Peyer's patch (tissue), 4 donors: ENCODE data around the gene MAT2A. TPM values are rescaled to one million over a fixed set of nuclear protein-coding genes. Genes with fewer than 3 reads are reported as not detected.

ENCODE experiments used
- DNase-seq, 3 donors: peaks; one replicate each; pipeline ENCODE4 v3.0.0-alpha.2; 2017 to 2019
- H3K27ac ChIP-seq, 4 donors: fragments of 200-600 bp; sonication (generic); one replicate each; pipeline ENCODE4 v1.5.1; 2016 to 2019
- H3K27me3 ChIP-seq, 2 donors: fragments of 200-600 bp; sonication (generic); one replicate each; pipeline ENCODE4 v1.5.1; 2019
- H3K36me3 ChIP-seq, 3 donors: fragments of 200-600 bp; sonication (generic); one replicate each; pipeline ENCODE4 v1.5.1; 2016 to 2019
- H3K4me1 ChIP-seq, 4 donors: fragments of 200-600 bp; sonication (generic); one replicate each; pipeline ENCODE4 v1.5.1; 2016 to 2019
- H3K4me3 ChIP-seq, 4 donors: fragments of 200-600 bp; sonication (generic); 1 replicate in 3 of 4; 2 replicates in 1 of 4; pipeline ENCODE4 v1.5.1; 2016 to 2019; ENCODE audit warnings: mild to moderate bottlenecking in 1 of 4
- H3K9me3 ChIP-seq, 4 donors: fragments of 200-600 bp; sonication (generic); one replicate each; pipeline ENCODE4 v1.5.1; 2016 to 2019; ENCODE audit warnings: mild to moderate bottlenecking in 1 of 4
- CTCF ChIP-seq, 6 experiments: fragments of 450-650 bp in 4 of 6; fragments of 200-600 bp in 2 of 6; sonication (generic) in 1 of 6; IDR thresholded peaks; one replicate each; pipeline ENCODE4 v1.5.1; 2017 to 2019; ENCODE audit warnings: antibody characterized with exemption in 6 of 6, mild to moderate bottlenecking in 3 of 6, moderate library complexity in 1 of 6
- POLR2A ChIP-seq, 2 donors: fragments of 450-650 bp; IDR thresholded peaks; one replicate each; pipeline ENCODE4 v1.5.1; 2017; ENCODE audit warnings: antibody characterized with exemption in 2 of 2, mild to moderate bottlenecking in 2 of 2, moderate library complexity in 2 of 2
- total RNA-seq, 4 donors: library from RNA; depleted of rRNA; stranded (reverse); fragments of >200 nt; gene quantifications; one replicate each; pipeline ENCODE4 v1.1.0, GENCODE V29; 2016

MAT2A gene
- total RNA-seq, 4 donors from 2014 or later = 113 to 189 (median 140) TPM

- Histone ChIP-seq H3K4me3 (no peak overlapping the region), H3K9me3 (no peaks in the 10 kb centered on the region), H3K27me3 (no peaks in the 10 kb centered on the region), H3K27ac (peak overlapping the region in 1 of 4 donors; percentile 4), H3K36me3 (peaks cover 0 to 10% (median 0%) of the 10 kb centered on the region in 3 donors), H3K4me1 (peaks cover 5 to 51% (median 9%) of the 10 kb centered on the region in 4 donors)
- TF ChIP-seq POLR2A (IDR thresholded peaks at IDR 0.05) (no peak), CTCF (IDR thresholded peaks at IDR 0.05) (no peak)
- DNase-seq = no peak
These were observed 41.2 kb downstream of the MAT2A start for GRCh38 chr2:85580206-85580605.

GRCh38 chr2:85582492-85582891 lies 43.5 kb downstream of the MAT2A start:
- Histone ChIP-seq H3K27me3 (no peaks in the 10 kb centered on the region), H3K4me3 (no peak overlapping the region), H3K9me3 (no peaks in the 10 kb centered on the region), H3K36me3 (peaks cover 0 to 10% (median 0%) of the 10 kb centered on the region in 3 donors), H3K27ac (no peak overlapping the region), H3K4me1 (peaks cover 9 to 63% (median 14%) of the 10 kb centered on the region in 4 donors)
- TF ChIP-seq CTCF (IDR thresholded peaks at IDR 0.05) = no peak
- no peak for TF ChIP-seq POLR2A (IDR thresholded peaks at IDR 0.05)
- no peak for DNase-seq

- Histone ChIP-seq H3K4me3 (peak overlapping the region; percentile 44 to 79 (median 68)), H3K4me1 (peaks cover 9 to 60% (median 14%) of the 10 kb centered on the region in 4 donors), H3K36me3 (peaks cover 0 to 10% (median 0%) of the 10 kb centered on the region in 3 donors), H3K27ac (peak overlapping the region; percentile 68 to 99 (median 90)), H3K9me3 (no peaks in the 10 kb centered on the region), H3K27me3 (no peaks in the 10 kb centered on the region)
- DNase-seq = peak in 1 of 3 donors; percentile 40
- TF ChIP-seq POLR2A (IDR thresholded peaks at IDR 0.05) (no peak), CTCF (IDR thresholded peaks at IDR 0.05) (no peak)
These were observed 44.8 kb downstream of the MAT2A start for GRCh38 chr2:85583667-85584353.

- TF ChIP-seq CTCF (IDR thresholded peaks at IDR 0.05) = no peak
- TF ChIP-seq POLR2A (IDR thresholded peaks at IDR 0.05) = peak; percentile 10 to 19
- peak within 1 kb of the TSS; percentile 44 to 79 (median 68) for H3K4me3 ChIP-seq
- no peaks in the 10 kb centered on the region for H3K9me3 ChIP-seq
- peak in 2 of 3 donors; percentile 73 to 85 for DNase-seq
- H3K4me1 ChIP-seq = peaks cover 6 to 59% (median 14%) of the 10 kb centered on the region in 4 donors
- H3K36me3 ChIP-seq = peaks cover 0 to 10% (median 0%) of the 10 kb centered on the region in 3 donors
- H3K27me3 ChIP-seq = no peaks in the 10 kb centered on the region
- peak within 1 kb of the TSS; percentile 68 to 99 (median 90) for H3K27ac ChIP-seq
These were observed 45.4 kb downstream of the MAT2A start, which contains the start of gene VAMP5 for GRCh38 chr2:85584354-85584856. Gene VAMP5, plus strand, starts transcription at chr2:85584431. Its CDS starts 60 bp downstream, at chr2:85584491.

GRCh38 chr2:85584857-85585780 lies 46.2 kb downstream of the MAT2A start:
- Histone ChIP-seq H3K9me3 (no peaks in the 10 kb centered on the region), H3K36me3 (peaks cover 0 to 10% (median 0%) of the 10 kb centered on the region in 3 donors), H3K27ac (peak overlapping the region; percentile 68 to 99 (median 90)), H3K4me1 (peaks cover 6 to 58% (median 14%) of the 10 kb centered on the region in 4 donors), H3K27me3 (no peaks in the 10 kb centered on the region), H3K4me3 (peak overlapping the region; percentile 44 to 79 (median 68))
- TF ChIP-seq CTCF (IDR thresholded peaks at IDR 0.05) = no peak
- TF ChIP-seq POLR2A (IDR thresholded peaks at IDR 0.05) = peak in 1 of 2 donors; percentile 56
- DNase-seq = peak in 2 of 3 donors; percentile 70 to 83
